ENCODE results near the gene ESPNL. TPM values are rescaled to one million over a fixed set of nuclear protein-coding genes. Genes with fewer than 3 reads are reported as not detected.

The ESPNL gene
- total RNA-seq, 4 donors from 2014 or later: 0.27 to 2.5 TPM; not detected in 2

DNA sequence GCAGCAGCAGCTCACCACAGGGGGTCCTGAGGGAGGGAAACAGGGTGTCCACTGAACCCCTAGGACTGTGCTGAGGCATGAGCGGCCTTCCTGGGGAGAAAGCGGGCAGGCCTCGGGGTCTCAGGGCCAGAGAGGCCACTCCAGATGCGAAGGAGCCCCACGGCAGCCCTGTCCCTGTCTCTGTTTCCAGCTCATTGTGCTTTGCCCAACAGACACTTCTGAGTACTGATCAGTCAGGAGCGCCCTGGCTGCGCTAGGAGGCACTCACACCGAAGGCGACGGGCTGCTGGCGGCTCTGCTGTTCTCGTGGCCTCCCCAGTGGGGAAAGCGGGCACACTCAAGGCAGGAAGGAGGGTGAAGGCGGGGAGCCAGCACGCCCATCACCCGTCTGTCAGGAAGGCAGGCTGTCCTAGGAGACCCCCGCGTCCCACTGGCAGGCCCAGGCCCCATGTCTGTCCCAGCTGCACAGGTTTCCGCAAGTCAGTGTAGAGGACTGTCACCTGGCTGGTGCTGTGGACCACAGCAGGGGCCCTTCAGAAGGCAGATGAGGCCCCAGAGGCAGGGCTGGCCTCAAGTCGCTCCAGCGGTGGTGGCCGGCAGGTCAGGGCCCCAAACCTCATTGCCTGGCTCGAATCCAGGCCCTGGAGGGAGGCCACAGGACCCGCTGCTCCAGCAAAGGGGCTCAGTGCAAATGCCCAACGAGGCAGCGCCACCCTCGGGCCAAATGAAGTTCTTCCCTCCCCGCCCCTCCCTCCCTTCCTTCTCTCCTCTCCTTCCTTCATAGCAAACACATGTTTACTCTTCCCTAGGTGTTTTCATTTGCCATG is 6.8 kb downstream of the ESPNL start:
- Histone ChIP-seq H3K4me1 (peaks cover 0 to 27% (median 6%) of the 10 kb centered on the region in 4 donors), H3K27ac (peak overlapping the region in 2 of 4 donors; percentile 30 to 76), H3K9me3 (no peaks in the 10 kb centered on the region), H3K4me3 (peak overlapping the region; percentile 11 to 46 (median 32)), H3K36me3 (no peaks in the 10 kb centered on the region), H3K27me3 (no peaks in the 10 kb centered on the region)
- TF ChIP-seq, protein P1, sequence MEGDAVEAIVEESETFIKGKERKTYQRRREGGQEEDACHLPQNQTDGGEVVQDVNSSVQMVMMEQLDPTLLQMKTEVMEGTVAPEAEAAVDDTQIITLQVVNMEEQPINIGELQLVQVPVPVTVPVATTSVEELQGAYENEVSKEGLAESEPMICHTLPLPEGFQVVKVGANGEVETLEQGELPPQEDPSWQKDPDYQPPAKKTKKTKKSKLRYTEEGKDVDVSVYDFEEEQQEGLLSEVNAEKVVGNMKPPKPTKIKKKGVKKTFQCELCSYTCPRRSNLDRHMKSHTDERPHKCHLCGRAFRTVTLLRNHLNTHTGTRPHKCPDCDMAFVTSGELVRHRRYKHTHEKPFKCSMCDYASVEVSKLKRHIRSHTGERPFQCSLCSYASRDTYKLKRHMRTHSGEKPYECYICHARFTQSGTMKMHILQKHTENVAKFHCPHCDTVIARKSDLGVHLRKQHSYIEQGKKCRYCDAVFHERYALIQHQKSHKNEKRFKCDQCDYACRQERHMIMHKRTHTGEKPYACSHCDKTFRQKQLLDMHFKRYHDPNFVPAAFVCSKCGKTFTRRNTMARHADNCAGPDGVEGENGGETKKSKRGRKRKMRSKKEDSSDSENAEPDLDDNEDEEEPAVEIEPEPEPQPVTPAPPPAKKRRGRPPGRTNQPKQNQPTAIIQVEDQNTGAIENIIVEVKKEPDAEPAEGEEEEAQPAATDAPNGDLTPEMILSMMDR (IDR thresholded peaks at IDR 0.05): peak in 4 of 6 experiments; percentile 42 to 54 (median 51)
- no peak for TF ChIP-seq POLR2A (IDR thresholded peaks at IDR 0.05)
- DNase-seq: peak; percentile 50 to 75 (median 73)

DNA sequence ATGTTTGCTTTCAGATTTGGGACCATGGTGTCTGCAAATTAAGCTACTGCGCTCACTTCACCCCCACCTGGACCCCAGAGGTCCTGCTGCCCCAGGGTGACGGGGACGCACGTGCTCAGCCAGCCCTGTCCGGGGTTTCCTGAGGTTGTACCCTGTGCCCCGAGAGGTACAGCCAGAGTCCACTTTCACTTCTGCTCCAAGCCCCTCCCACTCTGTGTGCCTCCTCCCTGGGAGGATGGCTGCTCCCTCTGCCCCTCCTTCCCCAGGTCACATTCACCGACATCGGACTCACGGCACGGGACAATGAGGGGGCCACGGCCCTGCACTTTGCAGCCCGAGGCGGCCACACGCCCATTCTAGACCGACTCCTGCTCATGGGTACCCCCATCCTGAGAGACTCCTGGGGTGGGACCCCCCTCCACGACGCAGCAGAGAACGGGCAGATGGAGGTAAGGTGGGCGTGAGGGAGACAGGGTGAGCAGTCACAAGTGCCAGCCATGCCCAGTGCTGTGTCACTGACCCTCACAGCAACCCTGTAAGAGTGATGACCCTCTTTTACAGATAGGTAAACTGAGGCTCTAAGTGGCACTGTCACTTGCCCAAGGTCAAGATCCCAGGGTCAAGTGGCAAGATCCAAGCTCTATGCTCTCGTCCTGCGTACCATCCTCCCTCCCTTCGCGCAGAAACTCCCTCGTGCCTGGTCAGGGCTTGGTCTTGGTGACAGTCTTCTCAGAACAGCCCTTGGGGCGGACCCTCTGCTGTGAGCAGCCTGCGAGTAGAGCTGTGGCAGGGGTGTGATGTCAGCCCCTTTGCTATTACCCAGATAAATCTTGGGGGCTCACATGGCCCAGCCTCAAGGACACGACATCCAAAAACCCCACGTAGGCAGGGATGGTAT is 7.6 kb downstream of the ESPNL start:
- peak overlapping the region in 2 of 4 donors; percentile 30 to 76 for H3K27ac ChIP-seq
- peaks cover 0 to 27% (median 6%) of the 10 kb centered on the region in 4 donors for H3K4me1 ChIP-seq
- no peaks in the 10 kb centered on the region for H3K27me3 ChIP-seq
- TF ChIP-seq POLR2A (IDR thresholded peaks at IDR 0.05): no peak
- TF ChIP-seq, protein P1 (IDR thresholded peaks at IDR 0.05): no peak
- DNase-seq: peak in 2 of 3 donors; percentile 87 to 92
- H3K4me3 ChIP-seq: peak overlapping the region; percentile 11 to 46 (median 32)
- no peaks in the 10 kb centered on the region for H3K9me3 ChIP-seq
- H3K36me3 ChIP-seq: no peaks in the 10 kb centered on the region

DNA sequence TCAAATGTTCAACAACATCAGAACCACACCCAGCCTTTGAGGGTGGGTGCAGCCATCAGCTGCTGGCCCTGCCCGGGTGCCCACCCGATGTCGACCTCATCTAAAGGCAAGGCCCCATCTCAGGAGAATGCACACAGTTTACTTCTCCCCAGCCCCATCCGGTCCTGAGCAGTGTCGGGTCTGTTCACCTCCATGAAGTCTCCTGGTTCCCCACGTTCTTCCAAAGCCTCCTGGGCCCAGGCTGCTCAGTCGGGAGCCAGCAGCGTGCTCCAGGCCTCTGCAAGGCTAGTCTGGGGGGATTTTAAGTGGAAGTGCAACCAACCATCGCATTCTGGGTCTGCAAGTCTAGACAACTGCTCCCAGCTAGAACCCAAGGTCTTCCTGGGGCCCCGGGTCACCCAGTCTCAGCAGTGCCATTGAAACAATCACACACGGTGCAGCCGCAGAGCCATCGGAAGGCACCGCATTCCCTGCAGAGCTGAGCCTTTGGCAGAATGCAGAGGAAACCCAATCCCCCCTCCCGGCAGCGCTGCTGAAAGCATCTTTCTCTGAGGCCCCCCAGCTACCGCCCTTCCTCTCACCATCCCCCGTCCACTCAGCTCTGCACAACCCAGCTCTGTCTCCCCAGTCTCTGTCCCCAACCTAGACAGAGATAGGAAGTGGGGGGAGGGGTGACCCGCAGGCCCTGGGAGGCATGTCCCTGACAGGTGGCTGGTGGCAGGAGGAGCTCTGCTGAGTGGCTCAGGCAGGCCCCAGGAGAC is 8.5 kb downstream of the ESPNL start:
- Histone ChIP-seq H3K36me3 (no peaks in the 10 kb centered on the region), H3K27me3 (no peaks in the 10 kb centered on the region), H3K4me1 (peaks cover 0 to 27% (median 6%) of the 10 kb centered on the region in 4 donors), H3K4me3 (peak overlapping the region in 2 of 4 donors; percentile 11 to 32), H3K9me3 (no peaks in the 10 kb centered on the region), H3K27ac (peak overlapping the region in 2 of 4 donors; percentile 14 to 76)
- peak; percentile 47 to 89 (median 86) for DNase-seq
- TF ChIP-seq, protein P1 (IDR thresholded peaks at IDR 0.05): no peak
- TF ChIP-seq POLR2A (IDR thresholded peaks at IDR 0.05): no peak

GRCh38 chr2:238113611-238114010 is 13.5 kb downstream of the ESPNL start:
- Histone ChIP-seq H3K27me3 (no peaks in the 10 kb centered on the region), H3K27ac (no peak overlapping the region), H3K36me3 (no peaks in the 10 kb centered on the region), H3K9me3 (no peaks in the 10 kb centered on the region), H3K4me3 (no peak overlapping the region), H3K4me1 (peaks cover 0 to 10% (median 3%) of the 10 kb centered on the region in 4 donors)
- peak in 2 of 3 donors; percentile 20 to 39 for DNase-seq
- no peak for TF ChIP-seq POLR2A (IDR thresholded peaks at IDR 0.05)
- TF ChIP-seq, protein P1 (IDR thresholded peaks at IDR 0.05): no peak

DNA sequence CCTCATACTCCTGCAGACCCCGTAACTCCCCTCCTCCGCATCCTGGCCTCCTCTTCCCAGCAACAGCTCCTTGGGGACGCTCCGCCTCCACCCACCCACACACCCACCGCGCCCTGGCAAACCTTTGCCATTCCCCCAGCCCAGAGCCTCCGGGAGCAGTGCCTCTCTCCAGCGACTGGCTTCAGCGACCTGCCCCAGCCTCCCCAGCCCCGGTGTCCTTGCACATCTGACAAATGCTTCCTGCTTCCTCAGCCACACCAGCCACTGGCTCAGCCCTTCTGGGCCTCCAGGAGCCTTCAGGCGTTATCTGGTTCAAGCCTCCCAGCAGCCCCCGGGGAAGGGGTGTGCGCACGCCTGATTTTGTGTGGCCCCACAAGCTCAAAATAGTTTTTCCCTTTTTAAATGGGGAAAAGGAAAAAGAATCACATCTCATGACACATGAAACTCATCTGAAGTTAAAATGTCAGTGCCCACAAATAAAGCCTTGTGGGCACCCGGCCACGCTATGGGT is 14.2 kb downstream of the ESPNL start:
- H3K36me3 ChIP-seq: no peaks in the 10 kb centered on the region
- no peaks in the 10 kb centered on the region for H3K9me3 ChIP-seq
- no peaks in the 10 kb centered on the region for H3K27me3 ChIP-seq
- no peak overlapping the region for H3K27ac ChIP-seq
- no peak overlapping the region for H3K4me3 ChIP-seq
- DNase-seq: no peak
- TF ChIP-seq, protein P1 (IDR thresholded peaks at IDR 0.05): no peak
- no peak for TF ChIP-seq POLR2A (IDR thresholded peaks at IDR 0.05)
- H3K4me1 ChIP-seq: peaks cover 0 to 3% (median 1%) of the 10 kb centered on the region in 4 donors
